DLD1 (cell line): ENCODE data around the gene SACM1L.
"Not testable (repeated sequence)": the region's sequence is repeated elsewhere in the genome, so short reads cannot be mapped to it uniquely, and the experiment has no call there.

Experiments used
- in situ Hi-C: cut with HindIII; loops from 2 replicates; pipeline ENCODE4 v1.10.0; 2017; ENCODE audit warnings: low sequenced_read_pairs

SACM1L gene

DNA sequence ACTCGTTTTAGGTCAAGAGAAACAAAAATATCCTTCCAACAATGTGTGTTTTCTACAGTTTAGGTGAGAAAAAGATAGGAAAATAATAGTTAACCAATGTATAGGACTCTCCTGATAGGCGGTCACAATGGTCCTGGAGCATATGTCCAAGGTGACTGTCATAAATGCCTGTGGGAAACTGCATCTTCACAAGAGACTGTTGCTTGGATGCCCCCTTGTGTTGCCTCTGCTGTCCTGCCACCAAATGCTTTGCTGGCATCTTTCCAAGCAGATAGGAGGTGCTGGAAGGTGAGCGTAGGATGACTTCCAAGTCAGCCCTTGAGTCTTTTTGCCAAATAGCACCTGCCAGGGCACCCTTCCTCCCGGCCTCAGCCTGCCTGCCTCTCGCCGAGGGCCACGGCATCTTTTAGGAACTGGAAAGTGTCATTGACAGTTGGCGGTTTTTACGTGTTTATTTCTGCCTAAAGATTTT lies 24.1 kb upstream of the SACM1L start:
- in situ Hi-C loops = loop anchor here (25.0 kb wide), 1 partner anchor 153 kb away; no protein-coding TSS in a partner anchor

DNA sequence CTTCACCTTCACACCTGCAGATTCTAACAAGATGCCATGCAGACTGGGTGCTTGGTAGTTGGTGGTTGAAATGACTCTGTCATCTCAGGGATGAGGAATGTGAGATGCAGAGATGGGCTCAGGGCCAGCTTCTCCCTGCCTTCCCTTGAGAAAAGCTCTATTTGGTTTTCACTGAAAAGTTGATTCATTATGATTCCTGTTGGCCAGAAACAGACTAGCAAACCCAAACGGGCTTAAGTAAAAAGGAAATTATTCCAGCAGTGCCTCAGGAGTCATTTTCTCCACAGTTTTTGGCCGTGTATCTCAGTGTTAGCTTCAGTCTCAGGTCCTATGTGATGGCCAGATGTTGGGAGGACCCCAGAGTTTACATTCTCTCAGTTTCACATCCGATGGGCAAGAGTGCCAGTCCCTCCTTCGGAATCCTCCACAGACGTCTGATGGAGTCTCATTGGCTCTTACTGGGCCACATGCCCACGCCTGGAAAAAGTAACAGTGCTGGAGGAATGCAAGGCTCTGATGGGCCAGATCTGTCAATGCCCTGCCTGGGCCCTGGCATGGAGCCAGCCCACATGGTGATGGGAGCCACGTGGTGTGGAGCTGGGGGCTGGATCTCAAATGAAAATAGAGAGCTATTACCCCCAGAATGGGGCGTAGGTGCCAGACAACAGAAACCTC lies 22.3 kb upstream of the SACM1L start:
- in situ Hi-C loops = loop anchor here (25.0 kb wide), 1 partner anchor 155 kb away; no protein-coding TSS in a partner anchor

DNA sequence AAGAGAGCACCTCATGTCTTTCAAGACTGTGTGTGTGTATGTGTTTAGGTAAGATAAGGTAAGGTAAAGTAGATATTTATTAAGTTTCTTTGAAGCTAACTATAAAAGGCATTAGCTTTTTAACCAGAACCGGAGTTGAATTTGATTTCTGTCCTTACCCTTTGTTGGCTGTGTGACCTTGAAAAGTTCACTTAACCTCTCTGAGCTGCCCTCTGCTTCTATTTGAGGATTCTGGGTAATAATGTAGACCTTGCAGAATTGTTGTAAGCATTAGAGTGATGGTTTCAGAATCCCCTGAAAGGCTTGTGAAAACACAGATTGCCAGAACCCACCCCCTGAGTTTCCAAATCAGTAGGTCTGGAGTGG lies 21.6 kb upstream of the SACM1L start:
- in situ Hi-C loops = loop anchor here (25.0 kb wide), 1 partner anchor 155 kb away; no protein-coding TSS in a partner anchor

DNA sequence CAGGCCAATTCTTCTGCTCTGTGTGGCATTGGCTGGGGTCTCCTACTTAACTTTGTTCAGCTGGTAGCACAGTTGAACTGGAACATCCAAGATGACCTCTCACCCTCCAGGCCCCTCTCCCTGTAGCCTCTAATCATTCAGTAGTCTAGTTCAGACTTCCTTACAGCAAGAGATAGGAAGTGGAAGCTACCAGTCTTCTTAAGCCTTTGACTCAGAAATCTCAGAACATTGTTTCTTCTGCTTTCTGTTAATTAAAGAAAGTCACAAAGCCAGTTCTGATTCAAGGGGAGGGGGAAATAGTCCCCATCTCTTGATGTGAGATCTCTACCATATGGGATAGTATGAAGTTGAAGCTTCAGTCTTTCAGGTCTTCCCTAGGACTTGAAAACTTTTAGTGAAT lies 18.8 kb upstream of the SACM1L start:
- in situ Hi-C loops = loop anchor here (25.0 kb wide), 1 partner anchor 158 kb away; no protein-coding TSS in a partner anchor

DNA sequence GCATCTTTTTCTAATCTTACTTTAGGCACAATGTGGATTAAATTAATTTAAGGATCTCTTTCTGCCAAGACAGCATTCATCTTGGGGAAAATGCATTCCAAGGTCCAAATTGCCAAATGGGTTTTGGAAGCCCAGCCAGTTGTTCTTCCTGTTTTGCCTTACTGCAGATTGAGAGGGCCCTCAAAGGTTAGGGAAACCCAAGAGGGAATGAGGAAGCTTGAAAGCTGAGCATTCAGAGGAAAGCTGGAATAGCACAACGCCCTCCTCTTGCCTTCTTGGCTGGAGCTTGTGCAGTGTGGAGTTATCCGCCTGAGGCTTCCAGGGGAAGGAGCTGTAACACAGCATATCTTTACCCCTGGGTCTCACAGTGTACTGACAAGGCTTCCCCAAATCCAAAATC lies 18.2 kb upstream of the SACM1L start:
- in situ Hi-C loops = loop anchor here (25.0 kb wide), 1 partner anchor 159 kb away; no protein-coding TSS in a partner anchor

DNA sequence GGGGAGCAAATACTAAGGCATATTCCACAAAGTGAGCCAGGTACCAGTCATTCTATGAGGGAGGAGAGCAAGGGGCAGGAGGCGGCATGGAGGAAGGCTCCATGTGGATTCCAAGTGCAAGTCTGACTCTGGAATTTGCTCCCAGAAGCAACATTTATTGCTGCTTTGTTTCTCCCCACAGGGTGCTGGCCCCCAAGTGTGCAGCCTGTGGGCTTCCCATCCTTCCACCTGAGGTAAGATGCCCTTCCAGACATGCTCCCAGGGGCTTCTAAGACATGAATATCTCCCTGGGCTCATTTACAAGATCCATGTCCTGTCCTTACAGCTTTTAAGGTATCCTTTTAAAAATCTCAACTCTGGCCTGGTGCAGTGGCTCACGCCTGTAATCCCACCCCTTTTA lies 15.9 kb upstream of the SACM1L start:
- in situ Hi-C loops = loop anchor here (25.0 kb wide), 1 partner anchor 161 kb away; no protein-coding TSS in a partner anchor

DNA sequence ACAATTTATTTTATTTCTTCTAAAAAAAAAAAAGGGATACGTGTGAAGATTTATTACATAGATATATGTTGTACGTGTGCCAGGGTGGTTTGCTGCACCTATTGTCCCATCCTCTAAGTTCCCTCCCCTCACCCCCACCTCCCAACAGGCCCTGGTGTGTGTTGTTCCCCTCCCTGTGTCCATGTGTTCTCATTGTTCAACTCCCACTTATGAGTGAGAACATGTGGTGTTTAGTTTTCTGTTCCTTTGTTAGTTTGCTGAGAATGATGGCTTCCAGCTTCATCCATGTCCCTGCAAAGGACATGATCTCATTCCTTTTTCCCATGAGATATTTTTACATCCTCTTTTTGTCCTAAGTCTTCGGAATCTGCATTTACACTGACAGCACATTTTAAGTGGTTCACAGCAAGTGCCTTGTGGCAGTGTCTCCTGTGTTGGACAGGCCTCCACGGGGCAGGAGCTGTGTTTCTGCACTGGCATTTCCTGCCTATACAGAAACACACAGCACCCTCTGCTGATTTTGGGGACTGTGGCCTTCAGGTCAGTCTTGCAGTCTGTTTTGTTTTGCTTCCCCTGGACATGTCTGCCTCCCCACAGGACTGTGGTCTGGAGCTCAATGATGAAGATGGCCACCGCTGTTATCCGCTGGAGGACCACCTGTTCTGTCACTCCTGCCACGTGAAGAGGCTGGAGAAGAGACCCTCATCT lies 12.7 kb upstream of the SACM1L start:
- in situ Hi-C loops = no loop called here

DNA sequence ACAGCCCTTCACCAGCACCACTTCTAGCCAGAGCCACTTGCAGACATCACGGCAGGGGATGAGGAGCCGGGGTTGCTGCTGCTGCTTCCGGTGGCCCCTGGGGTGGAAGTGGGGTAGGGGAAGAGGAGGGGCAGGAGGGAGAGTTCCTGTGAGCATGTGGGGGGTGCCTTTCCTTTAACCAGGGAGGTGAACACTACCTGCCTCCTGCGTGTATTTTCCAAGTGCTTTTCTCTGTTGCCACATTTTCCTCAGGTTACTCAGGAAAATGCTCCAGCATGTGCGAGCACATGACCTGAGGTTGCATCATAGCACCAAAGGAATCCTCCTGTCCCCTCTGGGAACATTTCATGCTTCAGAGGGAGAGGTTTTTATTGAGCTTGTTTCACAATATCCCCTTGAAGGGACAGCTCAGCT lies 12.2 kb upstream of the SACM1L start:
- in situ Hi-C loops = no loop called here

DNA sequence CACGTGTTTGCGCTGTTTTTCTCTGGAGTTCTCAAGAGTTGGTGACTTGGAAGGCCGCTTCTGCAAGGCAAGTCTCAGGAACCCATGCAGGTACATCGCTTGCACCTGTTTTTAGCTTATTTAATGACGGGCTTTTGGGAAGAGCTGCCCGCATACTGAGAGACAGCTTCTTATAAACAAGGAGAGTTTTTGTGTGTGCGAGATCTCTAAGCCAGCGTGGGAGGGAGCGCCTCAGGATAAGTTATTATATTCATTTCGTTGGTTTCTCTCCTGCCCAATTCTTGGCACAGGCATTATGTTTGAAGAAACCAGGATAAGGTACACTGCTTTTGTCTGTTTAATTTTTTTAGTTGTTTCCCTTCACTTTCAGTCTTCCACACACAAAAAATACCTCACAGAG lies 11.4 kb upstream of the SACM1L start:
- in situ Hi-C loops = no loop called here

DNA sequence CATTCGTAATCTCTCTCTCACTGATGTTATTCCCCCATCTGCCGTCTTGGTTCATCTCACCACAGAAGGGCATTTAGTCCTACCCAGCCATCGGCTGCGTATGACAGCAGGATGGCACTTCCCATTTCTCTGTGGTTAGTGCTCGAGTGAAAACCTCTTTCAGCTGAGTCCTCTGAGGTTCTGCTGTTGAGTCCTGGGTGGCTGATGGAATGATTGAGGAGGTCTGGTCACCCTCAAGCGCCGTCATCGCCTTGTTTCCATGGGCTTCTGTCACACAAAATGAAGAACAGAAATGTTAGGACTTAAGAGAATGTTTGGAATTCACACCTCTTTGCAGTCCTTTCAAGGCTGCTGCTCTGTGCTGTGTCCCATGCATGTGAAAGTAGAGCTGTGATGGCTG lies 9.4 kb upstream of the SACM1L start:
- in situ Hi-C loops = no loop called here

DNA sequence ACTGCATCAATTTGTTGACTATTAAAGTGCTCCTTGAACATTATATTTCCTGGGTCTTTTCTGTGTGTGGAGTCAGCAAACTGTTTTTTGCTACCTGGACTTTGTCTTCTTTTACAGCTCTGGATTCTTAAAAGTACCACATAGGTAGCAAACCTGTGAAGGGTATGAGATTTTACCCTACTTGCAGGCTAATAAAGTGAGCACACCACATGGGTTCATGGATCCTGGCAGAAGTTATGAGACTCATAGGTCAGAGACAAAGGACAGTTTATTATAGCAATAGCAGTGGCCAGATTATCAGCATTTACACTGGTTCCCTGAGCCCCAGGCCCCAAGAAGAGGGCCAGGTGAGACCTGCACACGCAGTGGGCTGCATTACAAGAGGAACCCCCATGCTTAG lies 8.0 kb upstream of the SACM1L start:
- in situ Hi-C loops = no loop called here

DNA sequence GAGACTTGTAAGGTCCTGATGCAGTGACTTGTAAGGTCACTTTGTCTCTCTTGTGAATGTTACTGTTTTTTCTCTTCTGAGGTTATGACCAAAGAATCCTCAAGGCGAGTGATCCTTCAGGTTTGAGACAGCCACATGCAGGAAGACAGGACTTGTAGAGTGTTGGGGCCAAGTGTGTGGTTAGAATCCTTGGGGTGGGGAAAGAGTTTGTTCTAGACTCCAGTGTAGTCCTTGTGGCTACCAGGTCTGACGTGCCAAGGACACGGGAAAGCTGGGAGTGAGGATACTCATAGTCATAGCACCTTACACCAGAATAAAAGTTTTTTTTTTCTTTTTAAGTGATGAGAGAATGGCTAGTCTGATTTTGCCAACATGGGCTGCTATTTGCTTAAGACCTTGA lies 7.3 kb upstream of the SACM1L start:
- in situ Hi-C loops = no loop called here

DNA sequence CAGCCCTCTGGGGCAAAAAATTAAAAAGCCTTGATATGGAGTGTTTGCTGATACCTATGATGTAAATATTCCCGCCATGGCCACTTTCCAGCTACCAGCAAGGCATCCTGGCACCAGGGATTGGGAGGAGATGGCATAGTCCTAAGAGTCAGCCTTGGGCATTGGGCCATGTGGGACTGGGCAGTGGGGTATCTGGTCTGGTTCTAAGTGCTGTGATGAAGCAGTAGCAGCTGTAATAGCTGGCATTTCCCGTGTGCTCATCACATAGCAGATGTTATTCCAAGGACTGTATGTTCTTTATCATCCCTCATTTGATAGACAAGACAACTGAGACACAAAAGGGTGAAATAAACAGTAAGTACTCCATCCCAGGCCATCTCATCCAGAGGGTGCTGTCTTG lies 6.9 kb upstream of the SACM1L start:
- in situ Hi-C loops = no loop called here

DNA sequence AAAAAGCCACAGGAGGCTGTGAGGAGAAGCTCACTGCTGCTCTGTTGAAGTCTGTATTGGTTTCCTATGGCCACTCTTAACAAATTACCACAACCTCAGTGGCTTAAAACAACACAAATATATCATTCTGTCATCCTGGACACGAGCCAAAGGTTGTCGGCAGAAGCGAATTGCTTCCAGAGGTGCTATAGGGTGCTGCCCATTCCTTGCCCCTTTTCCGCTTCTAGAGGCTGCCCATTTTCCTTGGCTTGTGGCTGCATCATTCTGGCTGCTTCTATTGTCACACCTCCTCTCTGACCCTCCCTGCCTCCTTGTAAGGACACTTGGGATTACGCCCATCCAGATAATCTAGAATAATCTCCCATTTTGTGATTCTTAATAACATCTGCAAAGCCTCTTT lies 6.4 kb upstream of the SACM1L start:
- in situ Hi-C loops = no loop called here

DNA sequence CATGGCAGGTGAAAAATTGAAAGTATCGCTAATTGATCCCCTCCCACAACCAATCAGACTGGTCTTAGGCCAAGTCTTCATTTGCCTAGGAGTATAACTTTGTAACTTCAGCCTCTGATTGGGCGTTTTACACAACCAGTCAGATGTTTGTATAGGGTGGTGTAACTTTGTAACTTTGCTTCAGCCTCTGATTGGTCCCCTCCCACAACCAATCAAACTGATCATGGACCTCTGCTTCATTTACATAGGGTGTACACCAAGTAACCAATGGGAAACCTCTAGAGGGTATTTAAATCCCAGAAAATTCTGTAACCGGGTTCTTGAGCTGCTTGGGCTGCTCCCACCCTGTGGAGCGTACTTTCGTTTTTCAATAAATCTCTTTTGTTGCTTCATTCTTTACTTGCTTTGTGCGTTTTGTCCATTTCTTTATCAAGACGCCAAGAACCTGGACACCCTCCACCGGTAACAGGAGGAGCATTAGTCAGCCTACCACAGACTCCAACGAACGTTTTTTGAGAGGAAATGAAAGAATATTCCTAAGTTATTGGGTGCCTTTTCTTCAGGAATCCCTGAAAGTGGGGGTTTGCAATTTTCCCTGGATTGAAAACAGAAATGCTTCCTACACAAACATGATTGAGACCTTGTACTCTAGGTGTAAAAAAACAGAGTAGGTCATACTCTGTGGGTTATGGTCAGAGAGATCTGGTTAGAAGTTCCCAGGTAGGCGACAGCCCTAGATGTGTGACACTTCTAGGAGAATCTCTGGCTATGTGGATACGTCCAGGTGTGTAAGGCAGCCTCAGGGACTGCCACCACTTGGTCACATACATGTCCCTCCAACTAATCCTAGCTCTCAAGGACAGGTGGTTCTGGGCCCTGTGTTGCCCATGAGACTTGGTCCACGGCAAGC lies 5.5 kb upstream of the SACM1L start:
- in situ Hi-C loops = no loop called here

DNA sequence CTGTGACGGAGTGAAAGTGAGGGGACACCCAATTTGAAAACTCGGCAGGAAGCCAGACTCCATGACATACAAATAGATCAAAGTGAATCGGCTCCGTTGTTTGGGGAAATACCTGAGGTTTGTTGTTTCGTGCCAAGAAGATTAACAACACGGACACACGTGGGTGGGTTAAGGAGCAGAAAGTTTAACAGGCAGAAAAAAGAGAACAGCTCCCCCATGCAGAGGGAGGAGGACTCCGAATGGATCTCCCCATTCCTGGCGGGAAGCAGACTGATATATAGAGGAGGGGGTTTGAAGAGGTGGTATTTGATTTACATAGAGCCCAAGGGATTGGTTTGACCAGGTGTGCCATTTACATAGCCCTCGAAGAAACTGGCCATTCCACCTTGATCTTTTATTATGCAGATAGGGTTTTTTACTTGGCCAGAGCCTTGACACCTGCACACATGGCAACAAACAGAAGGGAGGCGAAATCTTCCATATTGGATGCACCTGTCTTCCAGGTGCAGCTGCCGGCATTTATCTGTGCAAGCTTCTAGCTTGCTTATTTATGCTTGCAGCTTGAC lies 4.8 kb upstream of the SACM1L start:
- in situ Hi-C loops = no loop called here

DNA sequence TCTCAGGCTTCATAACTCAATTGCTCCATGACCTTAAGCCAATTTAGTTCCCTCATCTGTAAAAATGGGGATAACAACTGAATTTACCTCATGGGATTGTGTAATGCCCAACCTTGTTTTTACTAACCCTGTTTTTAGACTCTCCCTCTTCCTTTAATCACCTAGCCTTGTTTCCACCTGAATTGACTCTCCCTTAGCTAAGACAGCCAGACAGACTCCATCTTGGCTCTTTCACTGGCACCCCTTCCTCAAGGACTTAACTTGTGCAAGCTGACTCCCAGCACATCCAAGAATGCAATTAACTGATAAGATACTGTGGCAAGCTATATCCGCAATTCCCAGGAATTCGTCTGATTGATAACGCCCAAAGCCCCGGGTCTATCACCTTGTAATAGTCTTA lies 3.5 kb upstream of the SACM1L start:
- in situ Hi-C loops = not testable (repeated sequence)

DNA sequence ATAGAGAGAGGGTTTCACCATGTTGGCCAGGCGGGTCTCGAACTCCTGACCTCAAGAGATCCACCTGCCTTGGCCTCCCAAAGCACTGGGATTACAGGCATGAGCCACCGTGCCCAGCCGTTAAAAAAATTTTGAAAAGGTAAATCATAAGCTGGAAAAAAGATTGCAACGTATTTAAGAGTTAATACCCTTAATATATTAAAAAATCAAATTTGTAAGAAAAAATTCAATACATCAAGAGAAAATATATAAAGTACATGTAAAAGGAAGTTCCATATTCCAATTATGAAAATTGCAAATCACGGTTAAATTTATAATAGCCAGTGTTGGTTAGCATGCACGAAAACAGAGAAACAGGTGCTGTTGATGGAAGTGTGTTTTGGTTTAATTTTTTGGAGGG lies 2.3 kb upstream of the SACM1L start:
- in situ Hi-C loops = no loop called here

DNA sequence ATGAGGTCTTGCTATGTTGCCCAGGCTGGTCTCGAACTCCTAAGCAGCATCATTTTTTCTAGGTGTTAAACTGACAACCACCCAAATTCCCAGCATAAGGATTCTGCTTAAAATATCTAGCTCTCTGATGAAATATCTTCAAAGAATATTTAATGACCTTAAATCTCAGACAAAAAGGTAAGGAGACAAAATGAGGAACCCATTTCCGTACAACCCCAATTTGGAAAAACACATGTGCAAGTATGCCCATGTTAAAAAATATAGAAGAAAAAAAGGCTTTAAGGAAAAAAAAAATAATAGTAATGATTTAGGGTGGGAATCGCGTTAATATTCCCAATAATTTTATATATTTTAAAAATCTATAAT lies 1.4 kb upstream of the SACM1L start:
- in situ Hi-C loops = no loop called here

DNA sequence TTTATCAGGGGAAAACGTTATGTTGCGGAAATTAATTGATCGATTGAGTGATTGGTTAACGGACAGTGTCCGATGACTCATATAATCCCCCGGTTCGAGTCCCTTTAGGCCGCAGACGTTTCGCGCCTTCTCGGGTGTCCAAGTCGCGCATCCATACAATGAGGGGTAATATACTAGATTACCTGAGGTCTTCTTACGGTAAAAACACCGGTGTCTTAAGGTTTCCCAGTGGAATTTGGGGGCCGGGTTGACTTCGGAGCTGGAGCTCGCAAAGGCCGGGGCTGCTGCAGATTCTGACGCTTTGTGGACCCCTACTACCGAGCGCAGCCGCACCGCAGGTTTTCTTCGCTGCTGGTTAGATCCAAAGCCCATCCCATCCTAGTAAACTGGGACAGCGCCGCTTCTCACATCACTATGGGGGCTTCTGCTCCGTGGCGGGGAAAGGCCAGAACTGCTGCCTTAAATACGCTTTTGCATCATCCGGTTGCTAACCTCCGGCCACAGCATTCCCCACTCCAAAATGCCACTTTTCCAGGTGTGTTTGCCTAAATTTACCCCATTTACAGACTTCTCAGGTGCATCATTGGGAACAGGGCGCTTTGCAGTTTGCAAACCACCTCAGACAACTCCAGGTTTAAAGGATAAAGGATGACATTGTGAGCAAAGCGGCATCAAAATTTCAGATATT lies 858 bp upstream of the SACM1L start:
- in situ Hi-C loops = no loop called here

DNA sequence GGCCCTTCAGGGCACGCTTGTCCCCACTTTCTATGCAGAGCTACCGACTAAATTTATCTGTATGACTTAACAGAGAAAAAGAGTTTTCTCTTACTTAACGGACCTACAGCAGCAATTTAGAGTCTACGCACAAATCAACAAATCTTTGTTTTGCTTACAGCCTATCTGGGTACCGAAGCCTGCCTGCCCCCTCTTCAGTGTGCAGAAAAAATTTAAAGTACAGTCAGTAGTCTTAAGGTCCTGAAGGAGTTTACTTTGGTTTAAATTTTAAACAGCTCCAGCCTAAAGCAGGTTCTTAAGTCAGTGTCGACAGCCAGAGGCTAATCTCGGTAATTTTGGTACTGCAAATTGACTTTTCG lies 570 bp downstream of the SACM1L start:
- in situ Hi-C loops = no loop called here
